Kidney epithelial cell (primary cell): ENCODE measurements around the gene APLNR. TPM values are rescaled to one million over a fixed set of nuclear protein-coding genes. Genes with fewer than 3 reads are reported as not detected.

ENCODE experiments used
- total RNA-seq: library from RNA; depleted of rRNA; stranded (reverse); fragments of >200 nt; gene quantifications from 2 replicates; pipeline ENCODE4 v1.2.3, GENCODE V29; 2015

The APLNR gene
- total RNA-seq, 1 donor from 2014 or later = not detected

Other genes with a start within 250 kb of the APLNR start
- gene OR5AK2, start 248.3 kb downstream of the APLNR start, total RNA-seq = not detected in 2 replicates
- under 0.01 and 0.04 TPM in 2 replicates for gene LRRC55, start 55.3 kb downstream of the APLNR start, total RNA-seq
- 91.1 and 93.2 TPM in 2 replicates for gene TNKS1BP1, start 87.7 kb upstream of the APLNR start, total RNA-seq
- gene SSRP1, start 98.6 kb upstream of the APLNR start, total RNA-seq = 129 and 156 TPM in 2 replicates
- gene P2RX3, start 101.1 kb upstream of the APLNR start, total RNA-seq = not detected in 2 replicates
- gene PRG3, start 143.9 kb upstream of the APLNR start, total RNA-seq = not detected in 2 replicates
- 0.33 TPM in 1 of 2 replicates, not detected in the other for gene PRG2, start 153.4 kb upstream of the APLNR start, total RNA-seq
- gene SLC43A3, start 189.9 kb upstream of the APLNR start, total RNA-seq = 108 and 155 TPM in 2 replicates
- 0.48 and 0.67 TPM in 2 replicates for gene RTN4RL2, start 223.3 kb upstream of the APLNR start, total RNA-seq